Epidermal melanocyte (primary cell): ENCODE data around the gene KRTAP20-4.

Source experiments
- DNase-seq: peaks from one replicate; pipeline ENCODE4 v3.0.0; 2011; ENCODE audit warnings: low spot score; ENCODE audit not compliant: insufficient read length

KRTAP20-4 gene

DNA sequence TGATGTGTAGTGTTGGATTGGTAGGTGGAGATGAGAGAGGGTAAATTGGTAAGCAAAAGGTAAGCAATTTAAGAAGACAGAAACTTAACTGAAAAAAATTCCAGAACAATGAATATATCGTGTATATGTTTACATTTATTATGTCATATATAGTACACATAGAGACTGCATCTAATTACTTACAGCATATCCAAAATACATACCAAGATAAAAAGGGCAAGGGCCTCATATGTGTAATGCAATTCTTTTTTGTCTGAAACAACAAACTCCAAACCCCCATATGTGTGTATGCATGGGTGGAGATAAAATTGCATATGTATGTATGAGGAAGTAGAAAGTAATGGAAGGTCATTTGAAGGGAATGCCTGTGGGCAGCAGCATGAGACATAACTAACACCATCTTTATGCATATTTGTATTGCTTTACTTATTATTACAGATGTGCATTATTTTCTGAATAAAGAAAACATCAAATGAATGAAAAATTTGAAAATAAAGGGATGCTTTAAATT is 26.5 kb downstream of the KRTAP20-4 start:
- DNase-seq, result no peak

DNA sequence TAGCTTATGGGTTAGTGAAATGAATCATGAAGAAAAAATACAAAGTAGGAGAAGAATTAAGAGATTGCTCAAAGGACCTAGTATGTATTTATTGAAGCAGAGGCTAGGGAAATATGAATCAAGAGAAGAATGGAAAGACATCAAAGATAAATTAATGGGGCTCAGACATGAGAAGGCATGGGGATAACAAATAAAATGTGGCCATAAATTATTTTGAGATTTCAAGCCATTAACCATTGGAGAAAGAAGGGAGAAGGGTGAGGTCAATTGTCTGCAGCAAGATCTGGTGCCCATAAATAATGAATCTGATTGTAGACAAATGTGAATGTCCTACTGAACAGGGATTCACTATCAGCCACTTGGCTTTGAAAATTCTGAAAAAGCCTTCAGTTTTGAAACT is 32.5 kb downstream of the KRTAP20-4 start:
- no peak for DNase-seq

DNA sequence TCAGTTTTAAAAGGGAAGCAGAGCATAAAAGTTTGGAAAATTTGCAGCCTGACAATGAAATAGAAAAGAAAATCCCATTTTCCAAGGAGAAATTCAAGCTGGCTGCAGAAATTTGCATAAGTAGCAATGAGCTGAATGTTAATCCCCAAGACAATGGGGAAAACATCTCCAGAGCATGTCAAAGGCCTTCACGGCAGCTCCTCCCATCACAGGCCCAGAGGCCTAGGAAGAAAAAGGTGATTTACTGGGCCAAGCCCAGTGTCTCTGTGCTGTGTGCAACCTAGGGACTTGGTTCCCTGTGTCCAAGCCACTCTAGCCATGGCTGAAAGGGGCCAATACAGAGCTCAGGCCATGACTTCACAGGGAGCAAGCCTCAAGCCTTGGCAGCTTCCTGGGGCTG is 48.3 kb downstream of the KRTAP20-4 start:
- no peak for DNase-seq
